GM18909 (cell line): ENCODE measurements around the gene SPESP1.

Experiments used
- ATAC-seq: cut with Tn5 transposase; IDR thresholded peaks from one replicate; pipeline ENCODE4 v1.9.1; 2021; ENCODE audit warnings: mild to moderate bottlenecking; ENCODE audit not compliant: unreplicated experiment, poor library complexity

SPESP1 gene

DNA sequence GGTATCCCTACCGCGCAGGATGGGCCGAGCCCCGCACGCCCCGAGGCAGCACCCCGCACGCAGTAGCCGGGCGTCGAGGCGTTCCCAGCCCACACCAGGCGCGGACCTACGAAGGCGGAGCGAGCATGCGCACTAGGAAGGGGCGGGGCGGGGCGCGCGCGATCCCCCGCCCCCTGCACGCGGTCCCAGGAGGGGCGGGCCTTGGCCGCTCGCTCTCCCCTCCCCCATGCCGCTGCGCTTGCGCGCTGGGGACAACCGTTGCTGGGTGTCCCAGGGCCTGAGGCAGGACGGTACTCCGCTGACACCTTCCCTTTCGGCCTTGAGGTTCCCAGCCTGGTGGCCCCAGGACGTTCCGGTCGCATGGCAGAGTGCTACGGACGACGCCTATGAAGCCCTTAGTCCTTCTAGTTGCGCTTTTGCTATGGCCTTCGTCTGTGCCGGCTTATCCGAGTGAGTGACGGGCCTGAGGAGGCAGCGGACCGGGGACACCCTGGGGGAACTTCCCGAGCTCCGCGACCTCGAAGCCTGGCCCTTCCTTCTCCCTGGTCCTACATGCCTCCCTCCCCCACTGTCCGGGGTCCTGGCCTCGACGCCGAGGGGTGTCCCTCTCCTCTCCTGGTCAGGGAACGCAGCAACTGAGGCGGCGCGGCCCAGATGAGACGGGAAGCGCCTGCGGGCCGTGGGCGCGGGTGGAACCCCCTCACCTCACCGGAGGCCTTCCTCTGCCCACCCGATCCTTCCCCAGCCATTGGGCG is at the start of gene SPESP1:
TSS of gene SPESP1 (plus strand) at position 258 of the 755 bp plus-strand sequence. CDS start at position 387, 129 bp downstream.
- no peak for ATAC-seq

- ATAC-seq = no peak
These were observed 45.3 kb upstream of the SPESP1 start for GRCh38 chr15:68885070-68885469.

DNA sequence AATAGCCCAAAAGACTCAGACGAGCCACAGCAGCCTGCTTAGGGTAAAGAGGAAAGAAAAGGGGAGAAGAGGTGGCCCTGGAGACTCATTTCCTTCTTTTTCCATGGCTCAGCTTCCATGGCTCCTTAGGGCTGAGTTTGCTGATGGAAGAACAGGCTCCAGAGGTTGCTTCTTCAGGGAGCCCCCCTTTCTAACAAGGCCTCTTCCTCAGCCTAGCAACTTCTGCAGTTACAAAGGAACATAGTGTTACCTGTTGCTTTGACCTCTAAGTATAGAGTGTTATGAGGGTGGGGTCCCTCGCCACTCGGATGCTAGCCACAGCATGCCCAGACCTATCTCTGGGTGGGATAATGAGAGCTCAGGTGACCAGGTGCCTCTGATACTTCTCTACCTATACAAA is 43.2 kb upstream of the SPESP1 start:
- no peak for ATAC-seq

DNA sequence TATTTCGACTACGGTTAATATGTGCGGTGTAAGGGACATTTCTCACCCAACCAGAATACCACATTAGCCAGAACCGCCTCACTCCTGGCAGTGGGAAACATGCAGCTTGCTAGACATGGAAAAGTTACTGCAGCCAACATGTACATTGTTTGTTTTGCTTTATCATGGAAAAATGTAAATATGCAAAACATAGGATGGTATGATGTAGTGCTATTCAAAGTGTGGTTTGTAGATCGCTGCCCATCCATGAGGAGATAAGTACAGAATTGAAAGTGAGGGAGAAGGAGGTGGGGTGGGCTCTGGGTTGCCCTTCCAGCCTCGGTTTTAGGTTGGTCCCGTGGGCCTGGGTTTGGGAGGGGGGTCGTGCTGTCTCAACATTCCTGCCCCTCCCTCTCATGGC is 42.5 kb upstream of the SPESP1 start:
- no peak for ATAC-seq

- no peak for ATAC-seq
These were observed 41.9 kb upstream of the SPESP1 start for GRCh38 chr15:68888419-68888818.

GRCh38 chr15:68894208-68894607 is 36.1 kb upstream of the SPESP1 start:
- no peak for ATAC-seq

- ATAC-seq = no peak
These were observed 34.1 kb upstream of the SPESP1 start for GRCh38 chr15:68896178-68896577.

GRCh38 chr15:68897016-68897415 is 33.3 kb upstream of the SPESP1 start:
- ATAC-seq = no peak

DNA sequence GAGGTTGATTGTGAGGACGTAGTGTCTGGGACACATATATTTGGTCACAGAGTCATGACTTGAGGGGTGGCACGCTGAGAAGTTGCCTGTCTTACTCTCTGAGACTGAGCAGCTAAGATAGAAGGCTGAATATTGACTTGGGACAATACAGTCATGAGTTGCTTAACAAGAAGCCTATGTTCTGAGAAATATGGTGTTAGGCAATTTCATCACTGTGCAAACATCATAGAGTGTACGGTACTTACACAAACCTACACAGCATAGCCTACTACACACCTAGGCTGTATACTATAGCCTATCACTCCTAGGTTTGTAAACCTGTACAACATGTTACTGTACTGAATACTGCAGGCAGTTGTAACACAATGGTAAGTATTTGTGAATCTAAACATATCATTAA is 30.3 kb upstream of the SPESP1 start:
- ATAC-seq = no peak

DNA sequence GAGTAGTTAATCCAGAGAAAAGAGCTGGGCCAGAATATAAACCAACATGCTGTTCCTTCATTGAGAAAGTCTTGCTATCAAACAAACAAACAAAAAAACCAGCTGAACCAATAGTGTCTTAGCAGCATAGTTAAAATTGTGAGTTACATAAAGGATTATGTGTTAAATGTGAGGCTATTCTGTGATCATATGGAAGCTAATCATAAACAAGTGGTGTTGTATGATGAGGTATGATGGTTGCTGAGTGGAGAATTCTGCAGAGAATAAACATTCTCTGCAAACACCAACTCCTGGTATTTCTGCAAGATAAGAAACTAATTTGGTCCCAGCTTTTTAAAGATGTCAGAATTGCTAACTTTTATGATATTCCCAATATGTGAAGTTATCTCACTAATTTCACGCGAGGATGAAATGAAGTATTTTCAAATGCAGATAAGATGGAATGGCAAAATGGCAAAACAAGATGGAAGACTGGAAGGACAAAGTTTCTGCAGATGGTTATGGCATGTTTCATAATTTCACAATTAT is 22.9 kb upstream of the SPESP1 start:
- no peak for ATAC-seq

DNA sequence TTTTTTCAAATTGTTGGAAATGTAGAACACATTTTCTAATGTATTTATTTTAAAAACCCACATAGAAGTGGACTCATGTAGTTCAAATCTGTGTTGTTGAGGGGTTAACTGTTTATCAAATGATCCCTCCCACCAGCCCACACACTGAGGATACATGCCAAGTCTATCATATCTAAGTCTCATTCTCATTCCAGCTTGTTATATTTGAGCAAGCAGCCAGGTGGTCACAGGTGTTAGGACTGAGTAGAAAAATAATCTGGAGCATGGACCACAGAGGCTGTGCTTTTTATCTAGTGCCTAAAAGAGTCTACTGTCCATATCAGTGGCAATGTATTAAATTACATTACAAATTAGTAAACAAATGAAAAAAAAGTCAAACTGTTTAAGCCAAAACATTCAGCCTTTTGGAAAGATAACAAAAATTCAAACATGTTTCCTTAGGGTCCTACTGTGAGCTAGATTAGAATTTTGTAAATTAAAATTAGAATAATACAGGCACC is 20.7 kb upstream of the SPESP1 start:
- no peak for ATAC-seq

- no peak for ATAC-seq
These were observed 20.0 kb upstream of the SPESP1 start for GRCh38 chr15:68910341-68910740.

- ATAC-seq = no peak
These were observed 19.5 kb upstream of the SPESP1 start for GRCh38 chr15:68910816-68911215.

DNA sequence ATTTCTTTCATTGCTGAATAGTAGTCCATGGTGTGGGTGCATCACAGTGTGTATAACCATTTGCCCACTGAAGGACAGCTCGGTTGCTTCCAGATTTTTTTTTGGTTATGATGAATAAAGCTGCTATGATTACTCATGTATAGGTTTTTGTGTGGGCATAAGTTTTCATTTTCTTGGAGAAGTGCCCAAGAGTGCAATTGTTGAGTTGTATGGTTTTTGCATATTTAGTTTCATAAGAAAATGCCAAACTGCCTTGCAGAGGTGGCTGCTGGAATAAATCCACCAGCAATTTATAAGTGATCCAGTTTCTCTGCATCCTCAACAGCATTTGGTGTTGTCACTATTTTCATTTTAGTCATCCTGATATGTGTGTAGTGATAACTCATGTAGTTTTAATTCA is 8.4 kb upstream of the SPESP1 start:
- ATAC-seq = no peak

GRCh38 chr15:68924866-68925560 is 5.3 kb upstream of the SPESP1 start:
- no peak for ATAC-seq

- ATAC-seq = no peak
These were observed 2.7 kb downstream of the SPESP1 start for GRCh38 chr15:68933001-68933400.

DNA sequence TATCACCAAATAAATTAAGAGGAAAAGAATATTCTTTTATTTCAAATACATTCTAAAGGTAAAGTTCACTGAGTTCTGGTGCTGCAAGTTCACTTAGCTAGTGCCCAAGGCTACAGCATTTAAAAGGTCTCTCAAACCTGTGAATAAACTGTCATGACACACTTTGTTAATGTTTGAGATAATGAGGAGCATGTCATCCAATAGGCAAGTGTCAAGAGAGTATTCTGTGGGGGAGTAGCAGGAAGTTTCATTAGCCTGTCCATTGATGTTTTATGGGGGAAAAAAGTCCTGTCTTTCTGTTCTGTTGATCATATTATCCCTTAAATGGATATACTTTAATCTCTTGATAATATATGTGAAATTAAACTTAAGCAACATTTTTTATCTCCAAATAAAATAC is 4.0 kb downstream of the SPESP1 start:
- no peak for ATAC-seq

GRCh38 chr15:68935400-68935937 is 5.1 kb downstream of the SPESP1 start:
- ATAC-seq = no peak

DNA sequence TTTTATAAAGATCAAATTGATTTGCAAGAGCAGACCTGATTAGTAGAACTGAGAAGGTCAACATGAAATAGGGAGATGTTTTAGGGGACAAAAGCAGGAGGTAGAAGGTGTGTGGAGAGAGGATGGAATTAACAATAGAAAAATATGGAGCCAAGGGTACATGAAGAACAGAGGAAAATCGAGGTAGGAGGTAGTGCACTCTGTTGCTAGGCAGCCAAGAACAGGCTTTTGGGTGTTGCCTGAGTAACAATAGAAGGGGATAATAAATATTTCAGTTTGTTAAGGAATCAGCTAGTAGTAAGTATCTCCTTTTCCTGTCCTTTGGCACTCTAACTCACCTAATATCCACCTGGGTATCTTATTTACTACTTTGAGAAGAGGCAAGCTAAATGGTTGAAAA is 9.2 kb downstream of the SPESP1 start:
- no peak for ATAC-seq

GRCh38 chr15:68951813-68952212 is 21.5 kb downstream of the SPESP1 start:
- no peak for ATAC-seq

DNA sequence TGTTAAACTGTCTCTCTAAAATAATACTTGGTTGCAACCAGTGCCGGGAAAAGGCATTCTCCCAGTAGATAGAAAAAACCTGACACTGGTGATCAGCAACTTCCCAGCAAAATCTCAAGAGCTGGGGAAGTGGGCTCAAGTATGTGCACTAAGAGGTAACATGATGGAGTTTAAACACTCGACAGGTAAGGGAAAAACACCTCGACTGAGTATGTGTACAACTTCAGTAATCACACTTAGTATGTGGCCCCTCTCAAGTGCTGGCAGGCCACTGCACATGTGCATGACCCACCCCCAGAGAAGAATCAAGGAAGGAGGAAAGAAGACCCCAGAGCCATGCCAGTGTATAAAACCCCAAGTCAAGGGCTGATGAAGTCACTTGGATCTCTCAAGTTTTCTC is 27.4 kb downstream of the SPESP1 start:
- ATAC-seq = no peak
